Vagina (tissue), 2 donors: ENCODE results near the gene PCNX2. TPM values are rescaled to one million over a fixed set of nuclear protein-coding genes. Genes with fewer than 3 reads are reported as not detected.

Source experiments
- DNase-seq, 2 donors: peaks; one replicate each; pipeline ENCODE4 v3.0.0-alpha.2; 2017; ENCODE audit errors: extremely low spot score in 2 of 2
- H3K27ac ChIP-seq: fragments of 200-600 bp; sonication (generic); one replicate; pipeline ENCODE4 v1.5.1; 2019
- H3K27me3 ChIP-seq: fragments of 200-600 bp; sonication (generic); one replicate; pipeline ENCODE4 v1.5.1; 2019
- H3K36me3 ChIP-seq, 2 donors: fragments of 200-600 bp; sonication (generic); one replicate each; pipeline ENCODE4 v1.5.1; 2017 to 2019
- H3K4me1 ChIP-seq: fragments of 200-600 bp; sonication (generic); one replicate; pipeline ENCODE4 v1.5.1; 2019
- H3K4me3 ChIP-seq, 2 donors: fragments of 200-600 bp; sonication (generic); 1 replicate in 1 of 2; 2 replicates in 1 of 2; pipeline ENCODE4 v1.5.1; 2016 to 2019
- H3K9me3 ChIP-seq: fragments of 200-600 bp; sonication (generic); one replicate; pipeline ENCODE4 v1.5.1; 2019
- POLR2A ChIP-seq, 2 donors: fragments of 450-650 bp; IDR thresholded peaks; one replicate each; pipeline ENCODE4 v1.6.1; 2017; ENCODE audit warnings: antibody characterized with exemption in 2 of 2, mild to moderate bottlenecking in 2 of 2, moderate library complexity in 2 of 2
- POLR2AphosphoS5 ChIP-seq, 2 donors: sonication (generic); formaldehyde crosslinking; IDR thresholded peaks; one replicate each; pipeline ENCODE4 v1.9.0; 2017; ENCODE audit warnings: antibody characterized with exemption in 2 of 2, mild to moderate bottlenecking in 2 of 2, low read depth in 1 of 2; ENCODE audit not compliant: insufficient read depth in 1 of 2
- intact Hi-C: fragments of 100-400 bp; cut with DNase I; formaldehyde crosslinking; loops from one replicate; pipeline ENCODE4 v1.15.1; 2023
- total RNA-seq: library from RNA; depleted of rRNA; stranded (reverse); fragments of >200 nt; gene quantifications from one replicate; pipeline ENCODE4 v1.2.3, GENCODE V29; 2016
- TF ChIP-seq, protein P1 (sequence below), 3 experiments: fragments of 450-650 bp in 2 of 3; fragments of 200-600 bp in 1 of 3; sonication (generic) in 1 of 3; IDR thresholded peaks; one replicate each; pipeline ENCODE4 v1.5.1; 2017 to 2019; ENCODE audit warnings: antibody characterized with exemption in 3 of 3, mild to moderate bottlenecking in 2 of 3, moderate library complexity in 2 of 3

PCNX2 gene
- total RNA-seq, 1 donor from 2014 or later, result 29.2 TPM

DNA sequence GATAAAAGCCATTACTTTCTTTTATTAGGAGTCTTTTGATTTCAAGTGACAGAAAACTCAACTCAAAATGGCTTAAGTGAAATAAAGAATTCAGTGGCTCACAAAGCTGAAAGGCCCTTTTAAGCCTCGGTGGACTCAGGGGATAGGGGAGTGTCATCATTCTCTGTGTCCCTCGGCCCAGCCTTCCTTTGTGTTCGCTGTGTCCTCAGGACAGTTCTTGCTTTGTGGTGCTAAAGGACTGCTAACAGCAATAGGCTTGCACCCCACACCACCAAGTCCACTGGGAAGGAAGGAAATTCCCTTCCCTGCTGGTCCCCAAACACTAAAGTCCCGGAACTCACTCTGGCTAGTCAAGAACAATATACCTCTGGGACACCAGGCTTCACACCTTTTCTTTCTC lies 216.0 kb downstream of the PCNX2 start:
- Histone ChIP-seq H3K27me3 (no peaks in the 10 kb centered on the region), H3K4me1 (peaks cover 25% of the 10 kb centered on the region), H3K36me3 (no peaks in the 10 kb centered on the region), H3K27ac (no peak overlapping the region), H3K9me3 (no peaks in the 10 kb centered on the region), H3K4me3 (no peak overlapping the region)
- no peak for TF ChIP-seq POLR2A (IDR thresholded peaks at IDR 0.05)
- TF ChIP-seq, protein P1, sequence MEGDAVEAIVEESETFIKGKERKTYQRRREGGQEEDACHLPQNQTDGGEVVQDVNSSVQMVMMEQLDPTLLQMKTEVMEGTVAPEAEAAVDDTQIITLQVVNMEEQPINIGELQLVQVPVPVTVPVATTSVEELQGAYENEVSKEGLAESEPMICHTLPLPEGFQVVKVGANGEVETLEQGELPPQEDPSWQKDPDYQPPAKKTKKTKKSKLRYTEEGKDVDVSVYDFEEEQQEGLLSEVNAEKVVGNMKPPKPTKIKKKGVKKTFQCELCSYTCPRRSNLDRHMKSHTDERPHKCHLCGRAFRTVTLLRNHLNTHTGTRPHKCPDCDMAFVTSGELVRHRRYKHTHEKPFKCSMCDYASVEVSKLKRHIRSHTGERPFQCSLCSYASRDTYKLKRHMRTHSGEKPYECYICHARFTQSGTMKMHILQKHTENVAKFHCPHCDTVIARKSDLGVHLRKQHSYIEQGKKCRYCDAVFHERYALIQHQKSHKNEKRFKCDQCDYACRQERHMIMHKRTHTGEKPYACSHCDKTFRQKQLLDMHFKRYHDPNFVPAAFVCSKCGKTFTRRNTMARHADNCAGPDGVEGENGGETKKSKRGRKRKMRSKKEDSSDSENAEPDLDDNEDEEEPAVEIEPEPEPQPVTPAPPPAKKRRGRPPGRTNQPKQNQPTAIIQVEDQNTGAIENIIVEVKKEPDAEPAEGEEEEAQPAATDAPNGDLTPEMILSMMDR (IDR thresholded peaks at IDR 0.05), result no peak
- no peak for TF ChIP-seq POLR2AphosphoS5 (IDR thresholded peaks at IDR 0.05; ENCODE audit: insufficient read depth in 1 of 2, low read depth in 1 of 2)
- intact Hi-C loops, result no loop called here
- DNase-seq, result no peak

DNA sequence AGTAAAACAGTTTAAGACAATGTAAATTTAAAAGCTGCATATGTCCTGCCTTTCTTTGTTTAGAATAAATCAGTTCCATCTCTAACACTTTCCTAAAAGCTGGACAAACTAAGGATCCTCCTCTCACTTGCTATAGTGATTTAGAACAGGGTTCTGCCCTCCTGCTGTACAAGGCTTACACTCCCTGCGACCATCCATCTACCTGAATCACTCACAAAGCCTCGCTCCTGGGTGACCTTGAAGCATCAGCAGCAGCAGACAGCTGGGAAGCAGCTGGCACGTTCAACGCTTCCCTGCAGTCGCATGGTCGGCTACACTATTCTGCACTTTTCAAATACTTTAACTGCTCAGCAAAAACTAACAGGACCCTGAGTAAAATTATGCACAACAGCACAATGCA lies 217.1 kb downstream of the PCNX2 start:
- TF ChIP-seq, protein P1 (IDR thresholded peaks at IDR 0.05), result no peak
- TF ChIP-seq POLR2AphosphoS5 (IDR thresholded peaks at IDR 0.05; ENCODE audit: insufficient read depth in 1 of 2, low read depth in 1 of 2) (no peak), POLR2A (IDR thresholded peaks at IDR 0.05) (no peak)
- Histone ChIP-seq H3K27me3 (no peaks in the 10 kb centered on the region), H3K4me3 (no peak overlapping the region), H3K4me1 (peaks cover 25% of the 10 kb centered on the region), H3K36me3 (no peaks in the 10 kb centered on the region), H3K27ac (no peak overlapping the region), H3K9me3 (no peaks in the 10 kb centered on the region)
- DNase-seq, result no peak
- intact Hi-C loops, result no loop called here

DNA sequence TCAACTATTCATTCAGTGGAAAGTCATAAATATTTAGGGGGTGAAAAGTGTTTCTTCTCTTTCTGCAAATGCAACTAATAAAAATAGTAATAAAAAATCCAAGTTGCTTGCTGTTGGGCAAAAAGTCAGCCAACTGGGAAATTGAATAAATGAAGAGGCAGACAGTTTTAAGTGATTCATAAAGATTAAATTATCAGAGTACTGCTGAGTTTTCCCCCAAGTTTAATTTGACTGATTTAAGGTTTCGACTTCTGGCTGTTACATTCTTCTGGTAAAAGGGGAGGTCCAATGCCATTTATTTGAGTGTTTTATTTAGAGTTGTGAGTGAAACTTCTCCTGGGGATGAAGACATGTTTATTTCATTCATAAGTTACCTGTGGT lies 219.6 kb downstream of the PCNX2 start:
- no peak for DNase-seq
- Histone ChIP-seq H3K36me3 (no peaks in the 10 kb centered on the region), H3K27ac (no peak overlapping the region), H3K27me3 (no peaks in the 10 kb centered on the region), H3K9me3 (no peaks in the 10 kb centered on the region), H3K4me1 (peaks cover 11% of the 10 kb centered on the region), H3K4me3 (no peak overlapping the region)
- TF ChIP-seq POLR2A (IDR thresholded peaks at IDR 0.05) (no peak), POLR2AphosphoS5 (IDR thresholded peaks at IDR 0.05; ENCODE audit: insufficient read depth in 1 of 2, low read depth in 1 of 2) (no peak)
- TF ChIP-seq, protein P1 (IDR thresholded peaks at IDR 0.05), result no peak
- intact Hi-C loops, result no loop called here

DNA sequence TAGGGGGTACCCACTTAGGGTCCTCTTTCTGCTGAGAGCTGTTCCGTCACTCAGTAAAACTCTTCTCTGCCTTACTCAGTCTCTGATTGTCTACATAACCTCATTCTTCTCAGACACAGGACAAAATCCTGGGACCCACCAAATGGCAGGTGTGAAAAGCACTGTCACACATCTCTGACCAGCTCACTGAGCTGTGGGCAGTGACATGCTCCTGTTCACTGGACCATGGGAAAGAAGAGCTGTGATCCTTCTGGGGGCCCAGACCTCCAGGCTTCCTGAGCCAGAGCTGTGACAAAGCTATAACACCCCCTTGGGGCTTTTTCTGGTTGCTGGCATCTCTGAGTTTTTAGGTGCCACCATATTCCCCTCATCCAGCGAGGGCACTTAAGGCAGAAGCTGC lies 229.4 kb downstream of the PCNX2 start:
- Histone ChIP-seq H3K4me1 (no peaks in the 10 kb centered on the region), H3K4me3 (no peak overlapping the region), H3K36me3 (no peaks in the 10 kb centered on the region), H3K27ac (no peak overlapping the region), H3K9me3 (no peaks in the 10 kb centered on the region), H3K27me3 (no peaks in the 10 kb centered on the region)
- TF ChIP-seq, protein P1 (IDR thresholded peaks at IDR 0.05), result no peak
- no peak for TF ChIP-seq POLR2AphosphoS5 (IDR thresholded peaks at IDR 0.05; ENCODE audit: insufficient read depth in 1 of 2, low read depth in 1 of 2)
- no peak for TF ChIP-seq POLR2A (IDR thresholded peaks at IDR 0.05)
- intact Hi-C loops, result no loop called here
- DNase-seq, result no peak

DNA sequence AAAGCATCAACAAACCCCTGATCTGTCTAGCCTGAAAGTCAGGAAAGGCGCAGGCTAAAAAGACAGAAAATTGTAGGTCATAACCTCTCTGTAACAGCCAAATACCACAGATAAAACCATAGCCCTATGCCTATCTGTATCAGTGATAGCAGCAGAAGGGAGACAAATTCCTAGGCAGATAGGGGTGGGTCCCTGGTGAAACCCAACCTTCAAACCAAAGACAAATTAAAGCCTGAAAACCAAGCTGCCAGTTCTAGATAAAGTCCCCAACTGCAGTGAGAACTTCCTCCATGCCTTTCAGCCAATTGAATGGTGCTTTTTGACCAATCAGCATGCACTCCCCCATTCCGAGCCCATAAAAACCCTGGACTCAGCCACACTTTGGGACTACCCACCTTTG lies 229.8 kb downstream of the PCNX2 start:
- H3K9me3 ChIP-seq, result no peaks in the 10 kb centered on the region
- TF ChIP-seq POLR2AphosphoS5 (IDR thresholded peaks at IDR 0.05; ENCODE audit: insufficient read depth in 1 of 2, low read depth in 1 of 2), result no peak
- TF ChIP-seq POLR2A (IDR thresholded peaks at IDR 0.05), result no peak
- TF ChIP-seq, protein P1 (IDR thresholded peaks at IDR 0.05), result no peak
- intact Hi-C loops, result no loop called here
- no peak overlapping the region for H3K27ac ChIP-seq
- DNase-seq, result no peak
- H3K27me3 ChIP-seq, result no peaks in the 10 kb centered on the region
- H3K4me1 ChIP-seq, result no peaks in the 10 kb centered on the region
- H3K36me3 ChIP-seq, result no peaks in the 10 kb centered on the region
- no peak overlapping the region for H3K4me3 ChIP-seq
